Thymus (tissue), 11 donors: ENCODE data around the gene GSTM4. TPM values are rescaled to one million over a fixed set of nuclear protein-coding genes. Genes with fewer than 3 reads are reported as not detected.

Experiments used
- DNase-seq, 9 donors: peaks; one replicate each; pipeline ENCODE4 v3.0.0-alpha.2; 2013; ENCODE audit warnings: low spot score in 9 of 9, low read depth in 6 of 9, missing footprints in 1 of 9
- H3K27ac ChIP-seq, 2 donors: one replicate each; pipeline ENCODE4 v1.5.1; 2013; ENCODE audit warnings: control low read depth in 1 of 2, low read depth in 1 of 2, low read length in 1 of 2, mild to moderate bottlenecking in 1 of 2, moderate library complexity in 1 of 2
- H3K27me3 ChIP-seq, 2 donors: one replicate each; pipeline ENCODE4 v1.5.1; 2013; ENCODE audit warnings: low read length in 1 of 2; ENCODE audit not compliant: control insufficient read depth in 2 of 2, insufficient read depth in 1 of 2
- H3K36me3 ChIP-seq, 2 donors: one replicate each; pipeline ENCODE4 v1.5.1; 2013; ENCODE audit warnings: low read length in 1 of 2, mild to moderate bottlenecking in 1 of 2, moderate library complexity in 1 of 2; ENCODE audit not compliant: control insufficient read depth in 2 of 2, insufficient read depth in 2 of 2
- H3K4me1 ChIP-seq, 2 donors: one replicate each; pipeline ENCODE4 v1.5.1; 2013; ENCODE audit warnings: low read length in 2 of 2; ENCODE audit not compliant: control insufficient read depth in 2 of 2, insufficient read depth in 2 of 2
- H3K4me3 ChIP-seq, 2 donors: one replicate each; pipeline ENCODE4 v1.5.1; 2013; ENCODE audit warnings: low read length in 2 of 2, control low read depth in 1 of 2, mild to moderate bottlenecking in 1 of 2
- H3K9me3 ChIP-seq, 2 donors: one replicate each; pipeline ENCODE4 v1.5.1; 2013; ENCODE audit warnings: low read length in 1 of 2, mild to moderate bottlenecking in 1 of 2; ENCODE audit not compliant: control insufficient read depth in 2 of 2, insufficient read depth in 1 of 2
- WGBS: extraction: QIAGEN DNeasy Blood & Tissue Kit; methylation state at CpG from one replicate; pipeline ENCODE4 v1.1.7; 2013; 5-methylcytosine and 5-hydroxymethylcytosine counted together
- polyA plus RNA-seq: library from polyadenylated mRNA; stranded (reverse); fragments of 200-250 nt; gene quantifications from one replicate; pipeline ENCODE4 v1.2.3, GENCODE V29; 2013
- total RNA-seq: library from RNA; stranded (reverse); fragments of 120-200 nt; gene quantifications from one replicate; pipeline ENCODE4 v1.2.4, GENCODE V29; 2013
- donor health status: healthy.

GSTM4 gene
- total and polyA plus RNA-seq, 2 donors = 6.7 to 15.6 TPM

GRCh38 chr1:109628540-109629321, 27.2 kb upstream of the GSTM4 start:
- Histone ChIP-seq H3K27ac (no peak overlapping the region), H3K27me3 (no peaks in the 10 kb centered on the region), H3K4me1 (peaks cover 11 to 27% of the 10 kb centered on the region in 2 donors), H3K9me3 (no peaks in the 10 kb centered on the region), H3K36me3 (peaks cover 60 to 68% of the 10 kb centered on the region in 2 donors), H3K4me3 (no peak overlapping the region)
- no peak for DNase-seq
- WGBS = 97% methylated on average over 23 of the region's 23 CpGs

- DNase-seq = no peak
- Histone ChIP-seq H3K27ac (no peak overlapping the region), H3K27me3 (no peaks in the 10 kb centered on the region), H3K36me3 (peaks cover 60 to 67% of the 10 kb centered on the region in 2 donors), H3K4me1 (peaks cover 5 to 19% of the 10 kb centered on the region in 2 donors), H3K4me3 (no peak overlapping the region), H3K9me3 (no peaks in the 10 kb centered on the region)
- WGBS = 98% methylated on average over 10 of the region's 10 CpGs
Measured at GRCh38 chr1:109629372-109630030, 26.4 kb upstream of the GSTM4 start.

- Histone ChIP-seq H3K36me3 (peaks cover 60 to 66% of the 10 kb centered on the region in 2 donors), H3K9me3 (no peaks in the 10 kb centered on the region), H3K27me3 (no peaks in the 10 kb centered on the region), H3K4me1 (peaks cover 0 to 12% of the 10 kb centered on the region in 2 donors), H3K4me3 (no peak overlapping the region), H3K27ac (no peak overlapping the region)
- DNase-seq = no peak
- 89% methylated on average over 30 of the region's 30 CpGs for WGBS
Measured at GRCh38 chr1:109630081-109630897, 25.6 kb upstream of the GSTM4 start.

- 97% methylated on average over 14 of the region's 14 CpGs for WGBS
- no peak overlapping the region for H3K27ac ChIP-seq
- DNase-seq = no peak
Measured at GRCh38 chr1:109630898-109631512, 24.9 kb upstream of the GSTM4 start.

GRCh38 chr1:109631513-109632505, 24.1 kb upstream of the GSTM4 start:
- DNase-seq = no peak
- peaks cover 48 to 52% of the 10 kb centered on the region in 2 donors for H3K36me3 ChIP-seq
- no peaks in the 10 kb centered on the region for H3K9me3 ChIP-seq
- H3K27ac ChIP-seq = no peak overlapping the region
- no peaks in the 10 kb centered on the region for H3K27me3 ChIP-seq
- peaks cover 0 to 11% of the 10 kb centered on the region in 2 donors for H3K4me1 ChIP-seq
- H3K4me3 ChIP-seq = no peak overlapping the region
- WGBS = 97% methylated on average over 16 of the region's 16 CpGs

More at GRCh38 chr1:109630898-109631512, 24.9 kb upstream of the GSTM4 start:
- Histone ChIP-seq H3K4me1 (peaks cover 0 to 11% of the 10 kb centered on the region in 2 donors), H3K4me3 (no peak overlapping the region), H3K36me3 (peaks cover 56 to 60% of the 10 kb centered on the region in 2 donors), H3K9me3 (no peaks in the 10 kb centered on the region), H3K27me3 (no peaks in the 10 kb centered on the region)

GRCh38 chr1:109632671-109633346, 23.1 kb upstream of the GSTM4 start:
- Histone ChIP-seq H3K27me3 (no peaks in the 10 kb centered on the region), H3K4me1 (peaks cover 0 to 11% of the 10 kb centered on the region in 2 donors), H3K36me3 (peaks cover 38 to 43% of the 10 kb centered on the region in 2 donors), H3K9me3 (no peaks in the 10 kb centered on the region), H3K4me3 (no peak overlapping the region), H3K27ac (peak overlapping the region in 1 of 2 donors; percentile 18)
- DNase-seq = peak in 2 of 9 donors; percentile 25 to 45
- 89% methylated on average over 5 of the region's 5 CpGs for WGBS

- H3K4me1 ChIP-seq = peaks cover 0 to 11% of the 10 kb centered on the region in 2 donors
- peaks cover 24 to 28% of the 10 kb centered on the region in 2 donors for H3K36me3 ChIP-seq
- no peak overlapping the region for H3K4me3 ChIP-seq
- H3K27me3 ChIP-seq = no peaks in the 10 kb centered on the region
- no peak for DNase-seq
- 88% methylated on average over 6 of the region's 6 CpGs for WGBS
- H3K9me3 ChIP-seq = no peaks in the 10 kb centered on the region
- no peak overlapping the region for H3K27ac ChIP-seq
Measured at GRCh38 chr1:109634292-109634691, 21.6 kb upstream of the GSTM4 start.
